HL-60 (cell line): ENCODE measurements around the gene POU2AF1.

Experiments used
- CTCF ChIP-seq: IDR thresholded peaks from one replicate; pipeline ENCODE4 v1.5.1; 2011; ENCODE audit warnings: low read length, control low read depth, inconsistent platforms; ENCODE audit not compliant: insufficient read depth
- POLR2AphosphoS5 ChIP-seq: IDR thresholded peaks from 2 replicates; pipeline ENCODE4 v1.6.1; 2012; ENCODE audit warnings: low read depth
- REST ChIP-seq: IDR thresholded peaks from 2 replicates; pipeline ENCODE4 v1.6.1; 2012; ENCODE audit warnings: low read depth; ENCODE audit not compliant: insufficient replicate concordance
- SPI1 ChIP-seq: IDR thresholded peaks from 2 replicates; pipeline ENCODE4 v1.6.1; 2012; ENCODE audit warnings: low read depth, mild to moderate bottlenecking, borderline replicate concordance

GRCh38 chr11:111355956-111356659 is 23.0 kb downstream of the POU2AF1 start:
- TF ChIP-seq CTCF, result no peak
- TF ChIP-seq POLR2AphosphoS5, result no peak
- TF ChIP-seq REST, result no peak
- no peak for TF ChIP-seq SPI1
